Breast epithelium (tissue), 3 donors: Measurements from ENCODE around the gene SUFU.

Experiments used
- CTCF ChIP-seq, 3 donors: fragments of 450-650 bp; IDR thresholded peaks; one replicate each; pipeline ENCODE4 v1.5.1; 2016 to 2017; ENCODE audit warnings: antibody characterized with exemption in 3 of 3, mild to moderate bottlenecking in 3 of 3, moderate library complexity in 3 of 3
- POLR2A ChIP-seq: fragments of 450-650 bp; IDR thresholded peaks from one replicate; pipeline ENCODE4 v1.6.1; 2016; ENCODE audit warnings: antibody characterized with exemption, mild to moderate bottlenecking, moderate library complexity

- TF ChIP-seq POLR2A (no peak), CTCF (IDR thresholded peaks at IDR 0.05) (no peak)
Observed at GRCh38 chr10:102485093-102485784, 18.5 kb upstream of the SUFU start.
